Chondrocyte (in vitro differentiated cells): ENCODE results near the gene B3GNT3. TPM values are rescaled to one million over a fixed set of nuclear protein-coding genes. Genes with fewer than 3 reads are reported as not detected.

ENCODE experiments used
- DNase-seq: peaks from one replicate; pipeline ENCODE4 v3.0.0; 2021; ENCODE audit warnings: mixed read lengths, low spot score
- H3K27ac Mint-ChIP-seq: one replicate; pipeline ENCODE4 v1.8.0; 2021; ENCODE audit warnings: mild to moderate bottlenecking, moderate library complexity, mixed read lengths; ENCODE audit not compliant: unreplicated experiment
- H3K27me3 Mint-ChIP-seq: 2 replicates; pipeline ENCODE4 v1.8.0; 2021; ENCODE audit warnings: low read depth, mixed read lengths
- H3K36me3 Mint-ChIP-seq: 2 replicates; pipeline ENCODE4 v1.8.0; 2021; ENCODE audit warnings: low read depth, mixed read lengths
- H3K4me1 Mint-ChIP-seq: 2 replicates; pipeline ENCODE4 v1.8.0; 2021; ENCODE audit warnings: low read depth, mild to moderate bottlenecking, mixed read lengths
- H3K4me3 Mint-ChIP-seq: one replicate; pipeline ENCODE4 v1.8.0; 2021; ENCODE audit warnings: mild to moderate bottlenecking, moderate library complexity, mixed read lengths; ENCODE audit not compliant: unreplicated experiment
- H3K9me3 Mint-ChIP-seq: 2 replicates; pipeline ENCODE4 v1.8.0; 2021; ENCODE audit warnings: low read depth, mixed read lengths
- total RNA-seq: library from RNA; stranded (reverse); gene quantifications from 3 replicates; pipeline ENCODE4 v1.2.1, GENCODE V29; 2021
- TF ChIP-seq, protein P1 (sequence below): fragments of 200-600 bp; sonication (generic); IDR thresholded peaks from 2 replicates; pipeline ENCODE4 v1.5.0; 2021; ENCODE audit warnings: antibody characterized with exemption, mild to moderate bottlenecking, moderate library complexity

The B3GNT3 gene
- total RNA-seq, 1 donor from 2014 or later, result not detected

- peaks cover 17% of the 10 kb centered on the region for H3K4me1 Mint-ChIP-seq
- no peak within 1 kb of the TSS for H3K27ac Mint-ChIP-seq
- TF ChIP-seq, protein P1, sequence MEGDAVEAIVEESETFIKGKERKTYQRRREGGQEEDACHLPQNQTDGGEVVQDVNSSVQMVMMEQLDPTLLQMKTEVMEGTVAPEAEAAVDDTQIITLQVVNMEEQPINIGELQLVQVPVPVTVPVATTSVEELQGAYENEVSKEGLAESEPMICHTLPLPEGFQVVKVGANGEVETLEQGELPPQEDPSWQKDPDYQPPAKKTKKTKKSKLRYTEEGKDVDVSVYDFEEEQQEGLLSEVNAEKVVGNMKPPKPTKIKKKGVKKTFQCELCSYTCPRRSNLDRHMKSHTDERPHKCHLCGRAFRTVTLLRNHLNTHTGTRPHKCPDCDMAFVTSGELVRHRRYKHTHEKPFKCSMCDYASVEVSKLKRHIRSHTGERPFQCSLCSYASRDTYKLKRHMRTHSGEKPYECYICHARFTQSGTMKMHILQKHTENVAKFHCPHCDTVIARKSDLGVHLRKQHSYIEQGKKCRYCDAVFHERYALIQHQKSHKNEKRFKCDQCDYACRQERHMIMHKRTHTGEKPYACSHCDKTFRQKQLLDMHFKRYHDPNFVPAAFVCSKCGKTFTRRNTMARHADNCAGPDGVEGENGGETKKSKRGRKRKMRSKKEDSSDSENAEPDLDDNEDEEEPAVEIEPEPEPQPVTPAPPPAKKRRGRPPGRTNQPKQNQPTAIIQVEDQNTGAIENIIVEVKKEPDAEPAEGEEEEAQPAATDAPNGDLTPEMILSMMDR, result no peak
- no peaks in the 10 kb centered on the region for H3K9me3 Mint-ChIP-seq
- no peak for DNase-seq
- no peaks in the 10 kb centered on the region for H3K36me3 Mint-ChIP-seq
- no peaks in the 10 kb centered on the region for H3K27me3 Mint-ChIP-seq
- H3K4me3 Mint-ChIP-seq, result no peak within 1 kb of the TSS
These were observed 43.6 kb upstream of the B3GNT3 start, which contains the start of gene FCHO1 for GRCh38 chr19:17751103-17751911. FCHO1 (plus strand) TSS chr19:17751477; CDS start chr19:17755165, 3,688 bp downstream.

DNA sequence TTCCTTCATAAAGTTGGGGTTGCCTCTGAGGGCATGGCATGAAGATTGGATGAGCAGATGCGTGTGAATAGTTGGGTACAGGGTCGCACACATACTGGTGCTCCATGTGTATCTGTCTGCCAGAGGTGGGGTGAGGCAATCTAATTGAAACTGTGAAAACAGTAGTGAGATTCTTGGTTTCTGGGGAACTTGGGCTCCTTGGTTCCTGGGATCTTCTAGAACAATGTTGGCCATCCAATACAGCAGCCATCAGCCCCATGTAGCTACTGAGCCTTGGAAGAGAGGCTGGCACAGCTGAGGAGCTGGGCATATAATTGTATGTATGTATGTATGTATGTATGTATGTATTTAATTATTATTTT, 43.0 kb upstream of the B3GNT3 start:
- Mint-ChIP-seq H3K27me3 (no peaks in the 10 kb centered on the region), H3K36me3 (no peaks in the 10 kb centered on the region), H3K9me3 (no peaks in the 10 kb centered on the region), H3K4me3 (no peak overlapping the region), H3K4me1 (peaks cover 21% of the 10 kb centered on the region), H3K27ac (no peak overlapping the region)
- TF ChIP-seq, protein P1, result no peak
- DNase-seq, result no peak

GRCh38 chr19:17752865-17753639, 41.9 kb upstream of the B3GNT3 start:
- H3K4me3 Mint-ChIP-seq, result no peak overlapping the region
- H3K27me3 Mint-ChIP-seq, result no peaks in the 10 kb centered on the region
- DNase-seq, result no peak
- no peak overlapping the region for H3K27ac Mint-ChIP-seq
- H3K4me1 Mint-ChIP-seq, result peaks cover 24% of the 10 kb centered on the region
- H3K9me3 Mint-ChIP-seq, result no peaks in the 10 kb centered on the region
- H3K36me3 Mint-ChIP-seq, result no peaks in the 10 kb centered on the region
- TF ChIP-seq, protein P1, result no peak

DNA sequence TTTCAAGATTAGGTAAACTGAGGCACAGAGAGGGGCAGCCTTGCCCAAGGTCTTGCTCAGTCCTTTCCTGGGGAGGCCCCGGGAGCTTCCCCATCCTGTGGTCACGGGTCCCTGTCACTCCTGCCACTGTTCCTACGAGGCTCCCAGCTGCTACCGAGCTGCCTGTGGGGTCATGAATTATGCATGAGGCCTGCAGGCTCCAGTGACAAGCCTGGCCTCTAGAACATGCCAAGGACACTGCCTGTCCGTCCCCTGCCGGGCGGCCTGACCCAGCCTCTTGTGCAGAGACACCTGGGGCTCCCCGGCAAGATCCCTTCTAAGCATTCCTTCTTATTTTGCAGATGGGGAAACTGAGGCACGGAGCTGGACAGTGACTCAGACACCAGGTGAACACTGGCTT, 41.0 kb upstream of the B3GNT3 start:
- Mint-ChIP-seq H3K4me1 (peaks cover 26% of the 10 kb centered on the region), H3K27me3 (no peaks in the 10 kb centered on the region), H3K36me3 (no peaks in the 10 kb centered on the region), H3K4me3 (no peak overlapping the region), H3K9me3 (no peaks in the 10 kb centered on the region), H3K27ac (no peak overlapping the region)
- TF ChIP-seq, protein P1, result no peak
- no peak for DNase-seq

DNA sequence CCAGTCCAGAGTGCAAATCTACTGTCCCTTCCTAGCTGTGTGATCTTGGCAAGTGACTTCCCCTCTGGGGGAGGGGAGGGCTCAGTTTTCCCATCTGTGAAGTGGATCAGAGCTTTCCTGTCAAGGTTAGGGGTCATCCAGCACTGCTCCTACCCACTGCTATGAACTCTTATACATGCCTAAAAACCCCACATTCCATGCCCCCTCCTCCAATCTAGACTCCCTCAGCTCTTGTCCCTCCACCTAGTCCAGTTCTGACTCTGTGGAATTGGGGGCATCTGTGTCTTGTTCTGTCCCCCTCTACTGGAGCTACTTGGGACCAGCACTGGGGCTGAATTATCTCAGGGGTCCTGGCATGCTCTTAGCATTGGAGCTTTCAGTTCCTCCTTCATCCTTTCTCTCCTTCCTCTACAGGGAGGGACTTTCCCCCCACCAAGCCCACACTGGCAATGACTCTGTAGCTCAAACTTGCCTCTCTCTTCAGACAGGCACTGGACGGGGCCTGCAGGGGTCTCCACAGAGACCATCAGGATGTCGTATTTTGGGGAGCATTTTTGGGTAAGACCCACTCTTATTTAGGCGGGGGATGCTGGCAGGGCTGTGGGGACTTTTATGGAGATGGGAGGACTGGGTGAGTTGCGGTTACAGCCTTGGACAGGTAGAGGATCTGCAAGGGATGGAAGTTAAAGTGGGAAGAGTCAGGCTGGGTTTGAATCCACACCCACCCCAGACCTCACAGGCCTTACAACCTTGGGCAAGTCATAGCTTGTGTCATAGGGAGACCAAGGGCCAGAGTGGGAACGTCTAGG, 40.1 kb upstream of the B3GNT3 start:
- H3K4me1 Mint-ChIP-seq, result peaks cover 26% of the 10 kb centered on the region
- no peak for DNase-seq
- TF ChIP-seq, protein P1, result no peak
- no peaks in the 10 kb centered on the region for H3K27me3 Mint-ChIP-seq
- no peak overlapping the region for H3K4me3 Mint-ChIP-seq
- no peak overlapping the region for H3K27ac Mint-ChIP-seq
- H3K9me3 Mint-ChIP-seq, result no peaks in the 10 kb centered on the region
- H3K36me3 Mint-ChIP-seq, result no peaks in the 10 kb centered on the region
